H9 (cell line): ENCODE measurements around the gene GSTA4. TPM values are rescaled to one million over a fixed set of nuclear protein-coding genes. Genes with fewer than 3 reads are reported as not detected.

Experiments
- DNase-seq: peaks from one replicate; pipeline ENCODE4 v3.0.0-alpha.2; 2017
- H2AFZ ChIP-seq: one replicate; pipeline ENCODE4 v1.6.1; 2013; ENCODE audit warnings: mild to moderate bottlenecking, low read length, control low read depth, moderate library complexity
- H2AK5ac ChIP-seq: 2 replicates; pipeline ENCODE4 v1.6.1; 2013; ENCODE audit warnings: low read length, control low read depth, mixed read lengths; ENCODE audit not compliant: insufficient read length
- H2BK120ac ChIP-seq: one replicate; pipeline ENCODE4 v1.6.1; 2013; ENCODE audit warnings: low read depth, mild to moderate bottlenecking, low read length, control low read depth, inconsistent platforms; ENCODE audit not compliant: poor library complexity, severe bottlenecking
- H2BK12ac ChIP-seq: 2 replicates; pipeline ENCODE4 v1.6.1; 2013; ENCODE audit warnings: low read length, control low read depth, mixed read lengths, low read depth; ENCODE audit not compliant: insufficient read length
- H2BK15ac ChIP-seq: 2 replicates; pipeline ENCODE4 v1.6.1; 2013; ENCODE audit warnings: low read depth, low read length, control low read depth
- H2BK20ac ChIP-seq: one replicate; pipeline ENCODE4 v1.6.1; 2013; ENCODE audit warnings: low read depth, mild to moderate bottlenecking, low read length, control low read depth, inconsistent platforms; ENCODE audit not compliant: poor library complexity, severe bottlenecking
- H2BK5ac ChIP-seq: 2 replicates; pipeline ENCODE4 v1.6.1; 2013; ENCODE audit warnings: low read length, control low read depth, mixed read lengths; ENCODE audit not compliant: insufficient read length
- H3K14ac ChIP-seq: 2 replicates; pipeline ENCODE4 v1.6.1; 2013; ENCODE audit warnings: low read length, control low read depth; ENCODE audit not compliant: insufficient read depth
- H3K18ac ChIP-seq: 2 replicates; pipeline ENCODE4 v1.6.1; 2013; ENCODE audit warnings: low read depth, mild to moderate bottlenecking, mixed read lengths, low read length, control low read depth; ENCODE audit not compliant: insufficient read length
- H3K23ac ChIP-seq: 2 replicates; pipeline ENCODE4 v1.6.1; 2013; ENCODE audit warnings: low read length, control low read depth, mixed read lengths, low read depth; ENCODE audit not compliant: insufficient read length
- H3K23me2 ChIP-seq: 2 replicates; pipeline ENCODE4 v1.6.1; 2013; ENCODE audit warnings: low read depth, mild to moderate bottlenecking, mixed read lengths, low read length, control low read depth; ENCODE audit not compliant: insufficient read length, poor library complexity, severe bottlenecking
- H3K27ac ChIP-seq: 2 replicates; pipeline ENCODE4 v1.5.1; 2013; ENCODE audit warnings: low read length, control low read depth, mixed read lengths, low read depth; ENCODE audit not compliant: insufficient read length
- H3K27me3 ChIP-seq: 2 replicates; pipeline ENCODE4 v1.6.1; 2013; ENCODE audit warnings: low read length, control low read depth, inconsistent platforms; ENCODE audit not compliant: insufficient read depth
- H3K4ac ChIP-seq: 2 replicates; pipeline ENCODE4 v1.6.1; 2013; ENCODE audit warnings: low read depth, mild to moderate bottlenecking, control low read depth, inconsistent platforms, low read length, moderate library complexity
- H3K4me1 ChIP-seq: 2 replicates; pipeline ENCODE4 v1.6.1; 2013; ENCODE audit warnings: low read length, control low read depth, inconsistent platforms; ENCODE audit not compliant: insufficient read depth
- H3K4me2 ChIP-seq: 2 replicates; pipeline ENCODE4 v1.6.1; 2013; ENCODE audit warnings: low read length, control low read depth, mixed read lengths; ENCODE audit not compliant: insufficient read length, insufficient read depth
- H3K56ac ChIP-seq: 2 replicates; pipeline ENCODE4 v1.6.1; 2013; ENCODE audit warnings: low read depth, mild to moderate bottlenecking, mixed read lengths, low read length, control low read depth; ENCODE audit not compliant: insufficient read length
- H3K79me1 ChIP-seq: 2 replicates; pipeline ENCODE4 v1.6.1; 2013; ENCODE audit warnings: low read depth, mild to moderate bottlenecking, moderate library complexity, low read length, control low read depth, inconsistent platforms; ENCODE audit not compliant: insufficient read depth, poor library complexity, severe bottlenecking
- H3K79me2 ChIP-seq: 2 replicates; pipeline ENCODE4 v1.6.1; 2013; ENCODE audit warnings: low read length, control low read depth, inconsistent platforms; ENCODE audit not compliant: insufficient read depth
- H3K9ac ChIP-seq: 2 replicates; pipeline ENCODE4 v1.6.1; 2013; ENCODE audit warnings: low read length, control low read depth, mixed read lengths; ENCODE audit not compliant: insufficient read length; ENCODE audit errors: extremely low read depth
- H3K9me3 ChIP-seq: one replicate; pipeline ENCODE4 v1.6.1; 2013; ENCODE audit warnings: low read depth, low read length, inconsistent platforms; ENCODE audit not compliant: control insufficient read depth
- H3T11ph ChIP-seq: one replicate; pipeline ENCODE4 v1.6.1; 2013; ENCODE audit warnings: mild to moderate bottlenecking, low read length, control low read depth, inconsistent platforms
- H4K20me1 ChIP-seq: one replicate; pipeline ENCODE4 v1.6.1; 2013; ENCODE audit not compliant: control insufficient read depth, insufficient read length, insufficient read depth
- H4K5ac ChIP-seq: 2 replicates; pipeline ENCODE4 v1.6.1; 2013; ENCODE audit warnings: low read depth, mild to moderate bottlenecking, mixed read lengths, low read length, control low read depth; ENCODE audit not compliant: insufficient read length
- H4K8ac ChIP-seq: replicated peaks from 2 replicates; pipeline ENCODE4 v1.6.1; 2013; ENCODE audit warnings: low read length, control low read depth, mixed read lengths, low read depth; ENCODE audit not compliant: insufficient read length
- H4K91ac ChIP-seq: 2 replicates; pipeline ENCODE4 v1.6.1; 2013; ENCODE audit warnings: low read depth, mild to moderate bottlenecking, moderate library complexity, mixed read lengths, low read length, control low read depth; ENCODE audit not compliant: insufficient read length
- H3K27ac Mint-ChIP-seq, 3 experiments: 2 replicates in 2 of 3; 3 replicates in 1 of 3; pipeline ENCODE4 v1.8.0; 2020 to 2021; ENCODE audit warnings: mixed read lengths in 3 of 3, mild to moderate bottlenecking in 1 of 3, moderate library complexity in 1 of 3
- H3K27me3 Mint-ChIP-seq: 2 replicates; pipeline ENCODE4 v1.8.0; 2021; ENCODE audit warnings: low read depth, mild to moderate bottlenecking, moderate library complexity, mixed read lengths
- H3K36me3 Mint-ChIP-seq, 3 experiments: 2 replicates in 2 of 3; 3 replicates in 1 of 3; pipeline ENCODE4 v1.8.0; 2020 to 2021; ENCODE audit warnings: low read depth in 3 of 3, mixed read lengths in 3 of 3; ENCODE audit not compliant: insufficient read depth in 1 of 3
- H3K4me1 Mint-ChIP-seq, 2 experiments: 2 replicates each; pipeline ENCODE4 v1.8.0; 2020; ENCODE audit warnings: mixed read lengths in 2 of 2
- H3K4me3 Mint-ChIP-seq, 2 experiments: 2 replicates in 1 of 2; 3 replicates in 1 of 2; pipeline ENCODE4 v1.8.0; 2020 to 2021; ENCODE audit warnings: mild to moderate bottlenecking in 2 of 2, mixed read lengths in 2 of 2, moderate library complexity in 1 of 2
- H3K9me3 Mint-ChIP-seq, 2 experiments: 2 replicates in 1 of 2; 3 replicates in 1 of 2; pipeline ENCODE4 v1.8.0; 2020; ENCODE audit warnings: mild to moderate bottlenecking in 2 of 2, mixed read lengths in 2 of 2, moderate library complexity in 1 of 2
- WGBS: extraction: QIAGEN DNeasy Blood & Tissue Kit; methylation state at CpG from one replicate; pipeline ENCODE4 v1.1.7; 2013; ENCODE audit warnings: missing lambda C conversion rate, low lambda C conversion rate, mixed read lengths; ENCODE audit not compliant: insufficient read length; ENCODE audit errors: extremely low coverage; 5-methylcytosine and 5-hydroxymethylcytosine counted together
- total RNA-seq: library from RNA; stranded (reverse); gene quantifications from 2 replicates; pipeline ENCODE4 v1.2.1, GENCODE V29; 2021
- TF ChIP-seq, protein P1 (sequence below): fragments of 200-600 bp; sonication (generic); conservative IDR thresholded peaks from 3 replicates; pipeline ENCODE4 v1.8.0; 2021; ENCODE audit warnings: antibody characterized with exemption, mild to moderate bottlenecking

Gene GSTA4
- total RNA-seq, 1 experiment from 2014 or later = 32.1 TPM

DNA sequence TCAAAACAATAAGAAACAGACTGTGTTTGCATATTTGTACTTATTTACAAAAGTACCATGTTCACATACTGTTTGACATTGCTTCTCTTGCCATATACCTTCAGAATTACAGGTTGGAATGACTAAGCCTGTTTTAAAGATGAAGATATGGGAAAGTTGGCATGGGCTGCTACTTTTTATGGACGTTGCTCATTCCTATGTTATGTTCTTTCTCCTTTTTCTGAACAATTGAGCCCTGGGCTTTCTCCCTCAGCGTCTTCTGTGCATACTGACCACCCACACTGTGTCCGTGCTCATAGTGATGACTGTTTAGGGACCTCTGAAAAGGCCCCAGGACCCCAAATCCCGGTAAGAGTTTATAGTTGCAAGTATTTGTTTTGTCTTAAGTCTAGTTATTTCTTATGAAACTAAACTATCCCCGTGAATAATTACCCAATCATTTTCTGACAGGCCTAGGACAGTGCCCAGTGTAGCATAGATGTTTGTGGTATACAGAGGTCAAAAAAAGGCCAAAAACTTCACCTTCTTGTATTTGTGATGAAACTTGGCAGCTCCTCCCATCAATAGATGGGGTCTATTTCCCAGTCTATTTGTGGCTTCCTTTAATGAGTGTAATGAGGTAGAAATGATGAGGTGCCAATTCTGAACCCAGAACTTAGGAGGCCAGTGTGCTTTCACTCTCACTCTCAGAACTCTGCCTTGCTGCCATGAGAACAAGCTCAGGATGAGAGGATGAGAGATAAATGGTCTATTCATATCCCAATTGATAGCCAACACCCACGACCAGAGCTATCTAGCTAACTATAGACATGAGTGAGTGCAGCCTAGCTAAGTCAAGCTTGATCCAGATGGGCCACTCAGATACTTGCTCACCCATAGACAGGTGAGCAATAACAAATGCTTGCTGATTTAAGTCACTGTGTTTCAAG is 40.9 kb downstream of the GSTA4 start:
- H3K9me3 Mint-ChIP-seq = peaks cover 0 to 3% of the 10 kb centered on the region in 2 experiments; a peak in 2 of 5 replicates
- no peak overlapping the region for H3K18ac ChIP-seq
- TF ChIP-seq, protein P1, sequence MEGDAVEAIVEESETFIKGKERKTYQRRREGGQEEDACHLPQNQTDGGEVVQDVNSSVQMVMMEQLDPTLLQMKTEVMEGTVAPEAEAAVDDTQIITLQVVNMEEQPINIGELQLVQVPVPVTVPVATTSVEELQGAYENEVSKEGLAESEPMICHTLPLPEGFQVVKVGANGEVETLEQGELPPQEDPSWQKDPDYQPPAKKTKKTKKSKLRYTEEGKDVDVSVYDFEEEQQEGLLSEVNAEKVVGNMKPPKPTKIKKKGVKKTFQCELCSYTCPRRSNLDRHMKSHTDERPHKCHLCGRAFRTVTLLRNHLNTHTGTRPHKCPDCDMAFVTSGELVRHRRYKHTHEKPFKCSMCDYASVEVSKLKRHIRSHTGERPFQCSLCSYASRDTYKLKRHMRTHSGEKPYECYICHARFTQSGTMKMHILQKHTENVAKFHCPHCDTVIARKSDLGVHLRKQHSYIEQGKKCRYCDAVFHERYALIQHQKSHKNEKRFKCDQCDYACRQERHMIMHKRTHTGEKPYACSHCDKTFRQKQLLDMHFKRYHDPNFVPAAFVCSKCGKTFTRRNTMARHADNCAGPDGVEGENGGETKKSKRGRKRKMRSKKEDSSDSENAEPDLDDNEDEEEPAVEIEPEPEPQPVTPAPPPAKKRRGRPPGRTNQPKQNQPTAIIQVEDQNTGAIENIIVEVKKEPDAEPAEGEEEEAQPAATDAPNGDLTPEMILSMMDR = no peak
- no peak overlapping the region for H4K5ac ChIP-seq
- no peak overlapping the region for H3K14ac ChIP-seq
- no peaks in the 10 kb centered on the region for H3K23me2 ChIP-seq
- no peak overlapping the region for H4K8ac ChIP-seq
- H2AFZ ChIP-seq = no peak overlapping the region
- WGBS = no CpG with 5 or more reads among the region's 6 CpGs
- no peak overlapping the region for H2BK20ac ChIP-seq
- peaks cover 14 to 20% of the 10 kb centered on the region in 2 experiments for H3K4me1 Mint-ChIP-seq
- H2AK5ac ChIP-seq = no peak overlapping the region
- H3K36me3 Mint-ChIP-seq = no peaks in the 10 kb centered on the region
- no peak overlapping the region for H3K4ac ChIP-seq
- H2BK120ac ChIP-seq = no peak overlapping the region
- H3K79me2 ChIP-seq = no peaks in the 10 kb centered on the region
- no peak overlapping the region for H3K23ac ChIP-seq
- no peak overlapping the region for H2BK5ac ChIP-seq
- H2BK15ac ChIP-seq = no peak overlapping the region
- no peak overlapping the region for H3K27ac Mint-ChIP-seq
- no peak overlapping the region for H3K4me3 Mint-ChIP-seq
- peaks cover 13% of the 10 kb centered on the region for H3K27me3 Mint-ChIP-seq
- no peak overlapping the region for H4K91ac ChIP-seq
- H3K27ac ChIP-seq = no peak overlapping the region
- H3T11ph ChIP-seq = no peak overlapping the region
- H3K4me1 ChIP-seq = no peaks in the 10 kb centered on the region
- DNase-seq = no peak
- H3K9ac ChIP-seq = no peak overlapping the region
- no peaks in the 10 kb centered on the region for H3K9me3 ChIP-seq
- H3K79me1 ChIP-seq = no peaks in the 10 kb centered on the region
- no peaks in the 10 kb centered on the region for H4K20me1 ChIP-seq
- H2BK12ac ChIP-seq = no peak overlapping the region
- no peak overlapping the region for H3K4me2 ChIP-seq
- H3K56ac ChIP-seq = no peak overlapping the region
- no peaks in the 10 kb centered on the region for H3K27me3 ChIP-seq
